K562 (cell line): ENCODE data around the gene HOXC4. TPM values are rescaled to one million over a fixed set of nuclear protein-coding genes. Genes with fewer than 3 reads are reported as not detected.
A peak's percentile ranks its signal among the peaks of the same experiment; 100 is the strongest.
"Not testable (repeated sequence)": the region's sequence is repeated elsewhere in the genome, so short reads cannot be mapped to it uniquely, and the experiment has no call there.

Experiments used
- ATAC-seq: fragments of 200-7000 bp; cut with Tn5 transposase; 3 replicates; pipeline ENCODE4 v1.9.1; 2020; ENCODE audit warnings: moderate library complexity
- BruUV-seq: library from RNA; stranded (reverse); fragments of 400-500 nt; replicated peaks from 2 replicates; lab custom pipeline; 2021; lab: Mats Ljungman, UMichigan
- CTCF ChIA-PET: fragments of 300-600 bp; formaldehyde crosslinking; extraction: SDS; loops from one replicate; lab custom pipeline; 2021; ENCODE audit warnings: low intra/inter-chr PET ratio; lab: Yijun Ruan, JAX
- POLR2A ChIA-PET: fragments of 300-600, 350-650 bp; sonication (Branson Sonifier 250); formaldehyde crosslinking; extraction: SDS; loops from one replicate; lab custom pipeline; 2021; ENCODE audit warnings: antibody characterized with exemption, inconsistent platforms; lab: Yijun Ruan, JAX
- DNase-seq, 4 experiments: peaks; one replicate each; pipeline versions ENCODE4 v3.0.0 to v3.0.0-alpha.2; 2011 to 2018; ENCODE audit warnings: low spot score in 3 of 4, mixed read lengths in 3 of 4; ENCODE audit errors: extremely low read depth in 1 of 4
- FAIRE-seq: peaks from 2 replicates; lab custom pipeline; 2011; peaks lifted over from hg19 to GRCh38; lab: Jason Lieb, UNC
- H2AFZ ChIP-seq: 2 replicates; pipeline ENCODE4 v1.6.0; 2011; ENCODE audit warnings: low read depth, low read length, control low read depth, inconsistent platforms
- H3K27ac ChIP-seq: fragments of 200-600 bp; 3 replicates; pipeline ENCODE4 v1.8.0; 2011; ENCODE audit warnings: low read depth, mild to moderate bottlenecking, control low read depth, inconsistent platforms, low read length, moderate library complexity, mixed read lengths; ENCODE audit errors: extremely low read depth
- H3K27me3 ChIP-seq, 2 experiments: fragments of 300-600 bp in 1 of 2; 2 replicates in 1 of 2; 3 replicates in 1 of 2; pipeline versions ENCODE4 v1.6.0 to v1.8.0; 2011; ENCODE audit warnings: inconsistent platforms in 2 of 2, low read length in 2 of 2, mild to moderate bottlenecking in 1 of 2, mixed read lengths in 1 of 2, moderate library complexity in 1 of 2; ENCODE audit not compliant: control insufficient read depth in 2 of 2, insufficient read depth in 2 of 2
- H3K36me3 ChIP-seq: fragments of 300-600 bp; 3 replicates; pipeline ENCODE4 v1.8.0; 2011; ENCODE audit warnings: mild to moderate bottlenecking, low read length, inconsistent platforms; ENCODE audit not compliant: control insufficient read depth, insufficient read depth
- H3K4me1 ChIP-seq, 2 experiments: fragments of 200-600 bp in 1 of 2; replicated peaks in 1 of 2; 2 replicates in 1 of 2; 3 replicates in 1 of 2; pipeline versions ENCODE4 v1.5.1 to v1.8.0; 2011; ENCODE audit warnings: inconsistent platforms in 2 of 2, low read length in 2 of 2, mild to moderate bottlenecking in 1 of 2, mixed read lengths in 1 of 2, moderate library complexity in 1 of 2; ENCODE audit not compliant: control insufficient read depth in 2 of 2, insufficient read depth in 2 of 2
- H3K4me2 ChIP-seq: 2 replicates; pipeline ENCODE4 v1.6.1; 2011; ENCODE audit warnings: low read length, control low read depth, inconsistent platforms, mixed read lengths; ENCODE audit not compliant: insufficient read depth
- H3K4me3 ChIP-seq: fragments of 200-600 bp; sonication (generic), shearing (Covaris generic); 2 replicates; pipeline ENCODE4 v1.5.1; 2016; ENCODE audit warnings: control low read depth, inconsistent platforms
- H3K79me2 ChIP-seq: fragments of 200-600 bp; 3 replicates; pipeline ENCODE4 v1.8.0; 2011; ENCODE audit warnings: low read length, inconsistent platforms; ENCODE audit not compliant: control insufficient read depth, insufficient read depth
- H3K9ac ChIP-seq, 2 experiments: 2 replicates each; pipeline versions ENCODE4 v1.6.0 to v1.6.1; 2011; ENCODE audit warnings: low read depth in 2 of 2, low read length in 2 of 2, control low read depth in 1 of 2, inconsistent platforms in 1 of 2, mild to moderate bottlenecking in 1 of 2, mixed read lengths in 1 of 2; ENCODE audit not compliant: insufficient read depth in 1 of 2
- H3K9me1 ChIP-seq: one replicate; pipeline ENCODE4 v1.6.0; 2011; ENCODE audit warnings: inconsistent platforms, mild to moderate bottlenecking, low read length, moderate library complexity; ENCODE audit not compliant: control insufficient read depth, insufficient read depth
- H3K9me3 ChIP-seq: replicated peaks from 2 replicates; pipeline ENCODE4 v1.5.1; 2011; ENCODE audit warnings: low read depth, low read length, inconsistent platforms; ENCODE audit not compliant: control insufficient read depth, insufficient read depth
- H4K20me1 ChIP-seq: replicated peaks from 2 replicates; pipeline ENCODE4 v1.6.1; 2011; ENCODE audit warnings: low read length, inconsistent platforms, mixed read lengths; ENCODE audit not compliant: control insufficient read depth, insufficient read depth
- WGBS: fragments of 100-300 bp; shearing (Covaris generic); methylation state at CpG from one replicate; pipeline ENCODE4 v1.1.6; 2016; ENCODE audit warnings: low coverage, mixed read lengths; ENCODE audit not compliant: insufficient coverage; ENCODE audit errors: missing lambda C conversion rate; 5-methylcytosine and 5-hydroxymethylcytosine counted together
- in situ Hi-C: fragments of 300-500 bp; cut with MboI; formaldehyde crosslinking; loops from 4 replicates; pipeline ENCODE4 v1.15.0; 2018; ENCODE audit warnings: inconsistent platforms, mixed read lengths
- intact Hi-C: fragments of 100-400 bp; cut with micrococcal nuclease; formaldehyde crosslinking; loops from 2 replicates; pipeline ENCODE4 v1.14.2; 2022
- polyA plus RNA-seq, 8 experiments: library from polyadenylated mRNA; depleted of rRNA in 4 of 8; stranded (reverse) in 5 of 8; unstranded in 3 of 8; fragments of >200 nt; fragmentation: Nextera tagmentation in 2 of 8; fragmentation: Illumina TruSeq in 1 of 8; extraction: Ambion mirVana in 2 of 8; extraction: Trizol in 1 of 8; gene quantifications; 2 replicates each; pipeline versions ENCODE4 v1.2.1 to v1.2.3, GENCODE V29; 2011 to 2014; ENCODE audit warnings: inconsistent platforms in 1 of 8, missing spikeins in 1 of 8
- total RNA-seq, 7 experiments: library from RNA; depleted of rRNA in 6 of 7; stranded (reverse); fragments of >200 nt in 6 of 7; fragmentation: Illumina TruSeq in 2 of 7; extraction: Trizol in 2 of 7; gene quantifications; 2 replicates each; pipeline versions ENCODE4 v1.2.1 to v1.2.3, GENCODE V29; 2011 to 2021; ENCODE audit warnings: low replicate concordance in 1 of 7

The HOXC4 gene
- total and polyA plus RNA-seq, 9 of the 15 experiments (the other 6 are each of a cell fraction or from before 2014, with no cell fraction given) = 0.06 to 1.5 (median 0.44) TPM; not detected in 1

GRCh38 chr12:54077843-54078242 is 24.2 kb downstream of the HOXC4 start:
- in situ Hi-C loops, H4K20me1 ChIP-seq, H3K27me3 ChIP-seq, H3K79me2 ChIP-seq, H3K4me1 ChIP-seq, intact Hi-C loops, CTCF ChIA-PET, ATAC-seq, H3K9me1 ChIP-seq, POLR2A ChIA-PET, H3K36me3 ChIP-seq, H3K9me3 ChIP-seq, FAIRE-seq, BruUV-seq, H3K4me3 ChIP-seq: not testable (repeated sequence)
- Histone ChIP-seq H3K27ac (peak overlapping the region; percentile 39; the same call in 1 of the 3 replicates), H2AFZ (peak overlapping the region; percentile 78), H3K4me2 (peak overlapping the region; percentile 60), H3K9ac (peak overlapping the region in 1 of 2 experiments; percentile 85; a peak in 1 of 4 replicates)
- DNase-seq = peak in 1 of 4 experiments; percentile 13
- WGBS = 22% methylated on average over 10 of the region's 10 CpGs

GRCh38 chr12:54079115-54079514 is 25.5 kb downstream of the HOXC4 start:
- H3K36me3 ChIP-seq, H3K9me3 ChIP-seq, H3K27ac ChIP-seq, H3K79me2 ChIP-seq, in situ Hi-C loops, H2AFZ ChIP-seq, CTCF ChIA-PET, DNase-seq, H3K9me1 ChIP-seq, BruUV-seq, H3K4me3 ChIP-seq, H4K20me1 ChIP-seq, H3K4me1 ChIP-seq, FAIRE-seq, H3K4me2 ChIP-seq, intact Hi-C loops, H3K9ac ChIP-seq, ATAC-seq, H3K27me3 ChIP-seq: not testable (repeated sequence)
- WGBS = 60% methylated on average over 7 of the region's 9 CpGs
- POLR2A ChIA-PET = interaction anchor here (0.6 kb wide), 2 partner anchors 20 to 92 kb away, joined by 3 read pairs; no protein-coding TSS in a partner anchor

- H3K79me2 ChIP-seq, H3K4me1 ChIP-seq, H3K36me3 ChIP-seq, BruUV-seq, H3K4me2 ChIP-seq, H3K9me1 ChIP-seq, in situ Hi-C loops, intact Hi-C loops, CTCF ChIA-PET, FAIRE-seq, ATAC-seq, DNase-seq, H3K9me3 ChIP-seq, H2AFZ ChIP-seq, H3K9ac ChIP-seq, H3K27me3 ChIP-seq, H3K27ac ChIP-seq, H4K20me1 ChIP-seq, H3K4me3 ChIP-seq: not testable (repeated sequence)
- WGBS = 79% methylated on average over 18 of the region's 19 CpGs
- POLR2A ChIA-PET = interaction anchor here (0.6 kb wide), 1 partner anchor 1392 kb away, joined by 4 read pairs; no protein-coding TSS in a partner anchor
Measured at GRCh38 chr12:54080008-54080924, 26.6 kb downstream of the HOXC4 start.
